SU-DHL-6 (cell line): Measurements from ENCODE around the gene FOXP4.
A peak's percentile ranks its signal among the peaks of the same experiment; 100 is the strongest.

Experiments used
- H2AFZ ChIP-seq: fragments of 200-600 bp; sonication (generic); 2 replicates; pipeline ENCODE4 v1.6.1; 2014; ENCODE audit warnings: low read depth, mild to moderate bottlenecking, moderate library complexity, mixed read lengths, antibody characterized with exemption, low read length; ENCODE audit not compliant: severe bottlenecking
- H3F3A ChIP-seq: fragments of 200-600 bp; shearing (Covaris generic); 2 replicates; pipeline ENCODE4 v1.6.0; 2016; ENCODE audit warnings: antibody characterized with exemption, mild to moderate bottlenecking; ENCODE audit not compliant: insufficient read depth
- H3K27ac ChIP-seq: fragments of 200-600 bp; sonication (generic); 2 replicates; pipeline ENCODE4 v1.5.1; 2016; ENCODE audit warnings: low read depth, mild to moderate bottlenecking, low read length, moderate library complexity, mixed read lengths
- H3K27me3 ChIP-seq: fragments of 200-600 bp; sonication (generic), shearing (Covaris generic); 2 replicates; pipeline ENCODE4 v1.6.0; 2014; ENCODE audit warnings: mild to moderate bottlenecking, low read length
- H3K36me3 ChIP-seq: fragments of 200-600 bp; sonication (generic); 2 replicates; pipeline ENCODE4 v1.6.1; 2014; ENCODE audit warnings: mild to moderate bottlenecking, low read length, mixed read lengths
- H3K4me2 ChIP-seq: fragments of 300-600, 200-600 bp; shearing (Covaris generic), sonication (generic); 2 replicates; pipeline ENCODE4 v1.6.0; 2014; ENCODE audit warnings: low read length, low read depth, mild to moderate bottlenecking; ENCODE audit not compliant: poor library complexity, severe bottlenecking
- H3K4me3 ChIP-seq: fragments of 200-600 bp; sonication (generic); 2 replicates; pipeline ENCODE4 v1.5.1; 2014; ENCODE audit warnings: antibody characterized with exemption, low read length, mild to moderate bottlenecking, mixed read lengths; ENCODE audit not compliant: insufficient read depth, poor library complexity, severe bottlenecking
- H3K79me2 ChIP-seq: fragments of 200-600 bp; sonication (generic); 2 replicates; pipeline ENCODE4 v1.6.1; 2014; ENCODE audit warnings: mild to moderate bottlenecking, low read length, moderate library complexity; ENCODE audit not compliant: insufficient read depth
- H3K9ac ChIP-seq: fragments of 200-600 bp; sonication (generic); 2 replicates; pipeline ENCODE4 v1.7.0; 2014; ENCODE audit warnings: mild to moderate bottlenecking, low read length
- H3K9me2 ChIP-seq: fragments of 200-600 bp; sonication (generic); replicated peaks from 2 replicates; pipeline ENCODE4 v1.6.1; 2014; ENCODE audit warnings: low read length; ENCODE audit not compliant: insufficient read depth
- H3K9me3 ChIP-seq: fragments of 200-600 bp; sonication (generic); 2 replicates; pipeline ENCODE4 v1.6.1; 2014; ENCODE audit warnings: low read length, mixed read lengths; ENCODE audit not compliant: insufficient read depth
- H4K20me1 ChIP-seq: fragments of 200-600 bp; sonication (generic); 2 replicates; pipeline ENCODE4 v1.6.1; 2014; ENCODE audit warnings: low read depth, mild to moderate bottlenecking, antibody characterized with exemption, low read length, moderate library complexity, mixed read lengths
- CTCF ChIP-seq: fragments of 200-600 bp; sonication (generic); IDR thresholded peaks from one replicate; pipeline ENCODE4 v1.5.1; 2017; ENCODE audit warnings: antibody characterized with exemption, mild to moderate bottlenecking, low read length, moderate library complexity; ENCODE audit not compliant: insufficient read depth, poor library complexity, severe bottlenecking
- EZH2phosphoT487 ChIP-seq: fragments of 200-600 bp; sonication (generic), shearing (Covaris generic); conservative IDR thresholded peaks from 2 replicates; pipeline ENCODE4 v1.6.1; 2018; ENCODE audit warnings: mild to moderate bottlenecking, antibody characterized with exemption, low read length, moderate library complexity, mixed read lengths

The FOXP4 gene

GRCh38 chr6:41505122-41506049, 40.8 kb upstream of the FOXP4 start:
- no peaks in the 10 kb centered on the region for H3K79me2 ChIP-seq
- H3K9me3 ChIP-seq: no peaks in the 10 kb centered on the region
- H4K20me1 ChIP-seq: no peaks in the 10 kb centered on the region
- H3K36me3 ChIP-seq: no peaks in the 10 kb centered on the region
- no peaks in the 10 kb centered on the region for H3F3A ChIP-seq
- H3K27me3 ChIP-seq: no peaks in the 10 kb centered on the region
- no peak overlapping the region for H2AFZ ChIP-seq
- H3K4me3 ChIP-seq: no peak overlapping the region
- no peak overlapping the region for H3K27ac ChIP-seq
- H3K4me2 ChIP-seq: peak overlapping the region; percentile 33
- H3K9me2 ChIP-seq: no peaks in the 10 kb centered on the region
- TF ChIP-seq CTCF (no peak), EZH2phosphoT487 (no peak)
- H3K9ac ChIP-seq: no peak overlapping the region

- no peak overlapping the region for H3K27ac ChIP-seq
- H3K9me3 ChIP-seq: no peaks in the 10 kb centered on the region
- no peak overlapping the region for H2AFZ ChIP-seq
- H3F3A ChIP-seq: no peaks in the 10 kb centered on the region
- H3K36me3 ChIP-seq: no peaks in the 10 kb centered on the region
- no peak overlapping the region for H3K9ac ChIP-seq
- H3K27me3 ChIP-seq: no peaks in the 10 kb centered on the region
- no peak overlapping the region for H3K4me2 ChIP-seq
- TF ChIP-seq CTCF (no peak), EZH2phosphoT487 (no peak)
- H4K20me1 ChIP-seq: no peaks in the 10 kb centered on the region
- no peak overlapping the region for H3K4me3 ChIP-seq
- H3K9me2 ChIP-seq: no peaks in the 10 kb centered on the region
- H3K79me2 ChIP-seq: no peaks in the 10 kb centered on the region
Measured at GRCh38 chr6:41508479-41508878, 37.7 kb upstream of the FOXP4 start.

GRCh38 chr6:41509580-41509979, 36.6 kb upstream of the FOXP4 start:
- no peaks in the 10 kb centered on the region for H3K27me3 ChIP-seq
- H4K20me1 ChIP-seq: no peaks in the 10 kb centered on the region
- TF ChIP-seq CTCF (no peak), EZH2phosphoT487 (no peak)
- H3K27ac ChIP-seq: no peak overlapping the region
- H3K4me2 ChIP-seq: no peak overlapping the region
- H3K9me3 ChIP-seq: no peaks in the 10 kb centered on the region
- H3K36me3 ChIP-seq: no peaks in the 10 kb centered on the region
- H3K79me2 ChIP-seq: no peaks in the 10 kb centered on the region
- H3K4me3 ChIP-seq: no peak overlapping the region
- no peaks in the 10 kb centered on the region for H3K9me2 ChIP-seq
- no peak overlapping the region for H3K9ac ChIP-seq
- H2AFZ ChIP-seq: no peak overlapping the region
- H3F3A ChIP-seq: no peaks in the 10 kb centered on the region
